ENCODE data around the gene EFL1. TPM values are rescaled to one million over a fixed set of nuclear protein-coding genes. Genes with fewer than 3 reads are reported as not detected.

Gene EFL1
- total and polyA plus RNA-seq, 9 of the 15 experiments (the other 6 are each of a cell fraction or from before 2014, with no cell fraction given), result 4.8 to 32.5 (median 16.9) TPM

DNA sequence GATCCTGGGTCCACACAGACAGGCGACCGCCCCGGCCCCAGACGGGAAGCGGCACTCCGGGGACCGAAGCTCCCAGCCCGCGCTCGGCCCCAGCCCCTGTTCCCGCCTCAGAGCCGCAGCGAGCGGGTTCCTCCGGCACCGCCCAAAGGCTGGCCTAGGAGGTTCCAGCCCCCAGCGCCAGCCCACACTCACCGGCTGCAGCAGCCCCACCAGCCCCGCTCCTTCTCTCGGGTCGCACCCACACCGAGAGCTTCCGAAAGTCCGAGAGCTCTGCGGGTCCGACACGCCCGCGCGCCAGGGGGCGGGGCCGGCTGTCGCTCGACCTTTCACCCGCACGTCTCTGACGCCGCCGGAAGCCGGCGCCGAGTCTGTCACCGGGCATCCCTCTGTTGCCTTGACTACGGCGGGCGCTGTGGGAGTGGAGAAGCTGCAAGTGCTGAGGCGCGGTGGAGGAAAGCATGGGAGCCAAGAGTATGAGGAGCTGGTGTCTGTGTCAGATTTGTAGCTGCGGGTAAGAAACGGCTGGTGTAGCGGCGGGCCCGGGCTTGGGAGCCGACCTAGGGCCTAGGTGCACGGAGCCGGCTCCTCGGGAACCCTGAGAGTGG, at the start of gene EFL1, which contains the start of gene SAXO2 (continued):
- TF ChIP-seq NFRKB (IDR thresholded peaks at IDR 0.05; ENCODE audit: low read depth), result no peak
- TF ChIP-seq, protein P1, sequence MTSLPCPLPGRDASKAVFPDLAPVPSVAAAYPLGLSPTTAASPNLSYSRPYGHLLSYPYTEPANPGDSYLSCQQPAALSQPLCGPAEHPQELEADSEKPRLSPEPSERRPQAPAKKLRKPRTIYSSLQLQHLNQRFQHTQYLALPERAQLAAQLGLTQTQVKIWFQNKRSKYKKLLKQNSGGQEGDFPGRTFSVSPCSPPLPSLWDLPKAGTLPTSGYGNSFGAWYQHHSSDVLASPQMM (CRISPR knock-in tag; IDR thresholded peaks at IDR 0.05), result no peak
- TF ChIP-seq NFIC (IDR thresholded peaks at IDR 0.05), result 0 out of 2 replicates have a peak, but pooled peaks have one; percentile 21
- TF ChIP-seq TCF3 (CRISPR knock-in tag; IDR thresholded peaks at IDR 0.05), result peak; percentile 24; the same call in 1 of the 2 replicates
- no peak for TF ChIP-seq EZH2 (IDR thresholded peaks at IDR 0.05; ENCODE audit: borderline replicate concordance, low read depth, low read length)
- TF ChIP-seq NFXL1 (CRISPR knock-in tag; IDR thresholded peaks at IDR 0.05), result no peak
- no peak for TF ChIP-seq IFI16 (CRISPR knock-in tag; IDR thresholded peaks at IDR 0.05)
- no peak for TF ChIP-seq BHLHE40 (IDR thresholded peaks at IDR 0.05; ENCODE audit: low read length)
- TF ChIP-seq TEAD4 (IDR thresholded peaks at IDR 0.05; ENCODE audit: low read length), result no peak
- no peak for TF ChIP-seq TEAD4 (CRISPR knock-in tag; IDR thresholded peaks at IDR 0.05; ENCODE audit: borderline replicate concordance)
- TF ChIP-seq NFYB (IDR thresholded peaks at IDR 0.05; ENCODE audit: extremely low read depth, insufficient read length), result no peak
- peak; percentile 61 for TF ChIP-seq C11orf30 (IDR thresholded peaks at IDR 0.05; ENCODE audit: low read depth)
- TF ChIP-seq, protein P2, sequence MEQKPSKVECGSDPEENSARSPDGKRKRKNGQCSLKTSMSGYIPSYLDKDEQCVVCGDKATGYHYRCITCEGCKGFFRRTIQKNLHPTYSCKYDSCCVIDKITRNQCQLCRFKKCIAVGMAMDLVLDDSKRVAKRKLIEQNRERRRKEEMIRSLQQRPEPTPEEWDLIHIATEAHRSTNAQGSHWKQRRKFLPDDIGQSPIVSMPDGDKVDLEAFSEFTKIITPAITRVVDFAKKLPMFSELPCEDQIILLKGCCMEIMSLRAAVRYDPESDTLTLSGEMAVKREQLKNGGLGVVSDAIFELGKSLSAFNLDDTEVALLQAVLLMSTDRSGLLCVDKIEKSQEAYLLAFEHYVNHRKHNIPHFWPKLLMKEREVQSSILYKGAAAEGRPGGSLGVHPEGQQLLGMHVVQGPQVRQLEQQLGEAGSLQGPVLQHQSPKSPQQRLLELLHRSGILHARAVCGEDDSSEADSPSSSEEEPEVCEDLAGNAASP (IDR thresholded peaks at IDR 0.05), result no peak
- no peak for TF ChIP-seq RBM22 (IDR thresholded peaks at IDR 0.05; ENCODE audit: low read depth, low read length, poor library complexity, severe bottlenecking)
- TF ChIP-seq ZNF551 (CRISPR knock-in tag; IDR thresholded peaks at IDR 0.05), result no peak
- TF ChIP-seq, protein P3, sequence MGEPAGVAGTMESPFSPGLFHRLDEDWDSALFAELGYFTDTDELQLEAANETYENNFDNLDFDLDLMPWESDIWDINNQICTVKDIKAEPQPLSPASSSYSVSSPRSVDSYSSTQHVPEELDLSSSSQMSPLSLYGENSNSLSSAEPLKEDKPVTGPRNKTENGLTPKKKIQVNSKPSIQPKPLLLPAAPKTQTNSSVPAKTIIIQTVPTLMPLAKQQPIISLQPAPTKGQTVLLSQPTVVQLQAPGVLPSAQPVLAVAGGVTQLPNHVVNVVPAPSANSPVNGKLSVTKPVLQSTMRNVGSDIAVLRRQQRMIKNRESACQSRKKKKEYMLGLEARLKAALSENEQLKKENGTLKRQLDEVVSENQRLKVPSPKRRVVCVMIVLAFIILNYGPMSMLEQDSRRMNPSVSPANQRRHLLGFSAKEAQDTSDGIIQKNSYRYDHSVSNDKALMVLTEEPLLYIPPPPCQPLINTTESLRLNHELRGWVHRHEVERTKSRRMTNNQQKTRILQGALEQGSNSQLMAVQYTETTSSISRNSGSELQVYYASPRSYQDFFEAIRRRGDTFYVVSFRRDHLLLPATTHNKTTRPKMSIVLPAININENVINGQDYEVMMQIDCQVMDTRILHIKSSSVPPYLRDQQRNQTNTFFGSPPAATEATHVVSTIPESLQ (CRISPR knock-in tag; IDR thresholded peaks at IDR 0.05), result no peak; the same call in 1 of the 2 replicates
- no peak for TF ChIP-seq DMBX1 (CRISPR knock-in tag; IDR thresholded peaks at IDR 0.05; ENCODE audit: borderline replicate concordance)
- TF ChIP-seq NONO (IDR thresholded peaks at IDR 0.05; ENCODE audit: low read depth in 2 of 2, low read length in 1 of 2), result 0 out of 4 replicates have a peak, but pooled peaks of 1 of the 2 experiments have one; percentile 26
- TF ChIP-seq ZNF354B (CRISPR knock-in tag; IDR thresholded peaks at IDR 0.05), result no peak
- TF ChIP-seq PCBP1 (IDR thresholded peaks at IDR 0.05; ENCODE audit: low read depth, low read length, poor library complexity, severe bottlenecking), result no peak
- no peak for TF ChIP-seq KLF10 (CRISPR knock-in tag; IDR thresholded peaks at IDR 0.05)
- no peak for TF ChIP-seq ZNF23 (CRISPR knock-in tag; IDR thresholded peaks at IDR 0.05)
- peak; percentile 69; the same call in 1 of the 2 replicates for TF ChIP-seq L3MBTL2 (IDR thresholded peaks at IDR 0.05)
- TF ChIP-seq RBM25 (IDR thresholded peaks at IDR 0.05; ENCODE audit: low read depth, low read length, severe bottlenecking), result no peak
- no peak for TF ChIP-seq TAL1 (IDR thresholded peaks at IDR 0.05)
- TF ChIP-seq, protein P4, sequence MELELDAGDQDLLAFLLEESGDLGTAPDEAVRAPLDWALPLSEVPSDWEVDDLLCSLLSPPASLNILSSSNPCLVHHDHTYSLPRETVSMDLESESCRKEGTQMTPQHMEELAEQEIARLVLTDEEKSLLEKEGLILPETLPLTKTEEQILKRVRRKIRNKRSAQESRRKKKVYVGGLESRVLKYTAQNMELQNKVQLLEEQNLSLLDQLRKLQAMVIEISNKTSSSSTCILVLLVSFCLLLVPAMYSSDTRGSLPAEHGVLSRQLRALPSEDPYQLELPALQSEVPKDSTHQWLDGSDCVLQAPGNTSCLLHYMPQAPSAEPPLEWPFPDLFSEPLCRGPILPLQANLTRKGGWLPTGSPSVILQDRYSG (tag; conservative IDR thresholded peaks at IDR 0.05; ENCODE audit: low read depth), result no peak
- TF ChIP-seq ZNF780A (CRISPR knock-in tag; IDR thresholded peaks at IDR 0.05), result no peak

Measured in K562 (cell line).